ENCODE measurements around the gene CDK14.
"Not testable (repeated sequence)": the region's sequence is repeated elsewhere in the genome, so short reads cannot be mapped to it uniquely, and the experiment has no call there.

The CDK14 gene

GRCh38 chr7:90920336-90920735 lies 324.2 kb downstream of the CDK14 start:
- DNase-seq = no peak

- no peak for DNase-seq
Measured at GRCh38 chr7:90923541-90923997, 327.4 kb downstream of the CDK14 start.

GRCh38 chr7:90928700-90929424 lies 332.7 kb downstream of the CDK14 start:
- not testable (repeated sequence) for DNase-seq

- no peak for DNase-seq
Measured at GRCh38 chr7:90931986-90932916, 336.1 kb downstream of the CDK14 start.

- no peak for DNase-seq
Measured at GRCh38 chr7:90933041-90933440, 336.9 kb downstream of the CDK14 start.

- DNase-seq = no peak
Measured at GRCh38 chr7:90933984-90934383, 337.9 kb downstream of the CDK14 start.

GRCh38 chr7:90938371-90938770 lies 342.2 kb downstream of the CDK14 start:
- DNase-seq = no peak

- DNase-seq = no peak
Measured at GRCh38 chr7:90939666-90940065, 343.5 kb downstream of the CDK14 start.

GRCh38 chr7:90944021-90944420 lies 347.9 kb downstream of the CDK14 start:
- DNase-seq = no peak

- no peak for DNase-seq
Measured at GRCh38 chr7:90945104-90945787, 349.1 kb downstream of the CDK14 start.

- DNase-seq = no peak
Measured at GRCh38 chr7:90946730-90947501, 350.8 kb downstream of the CDK14 start.

- DNase-seq = no peak
Measured at GRCh38 chr7:90948085-90948484, 352.0 kb downstream of the CDK14 start.

- DNase-seq = no peak
Measured at GRCh38 chr7:90951229-90951628, 355.1 kb downstream of the CDK14 start.

- DNase-seq = no peak
Measured at GRCh38 chr7:90951986-90952954, 356.1 kb downstream of the CDK14 start.

- no peak for DNase-seq
Measured at GRCh38 chr7:90955641-90956207, 359.6 kb downstream of the CDK14 start.

GRCh38 chr7:90957883-90958282 lies 361.8 kb downstream of the CDK14 start:
- no peak for DNase-seq

- no peak for DNase-seq
Measured at GRCh38 chr7:90958647-90959046, 362.5 kb downstream of the CDK14 start.

GRCh38 chr7:90961037-90961725 lies 365.1 kb downstream of the CDK14 start:
- no peak for DNase-seq

GRCh38 chr7:90965211-90965610 lies 369.1 kb downstream of the CDK14 start:
- DNase-seq = no peak

- DNase-seq = no peak
Measured at GRCh38 chr7:90966346-90966745, 370.2 kb downstream of the CDK14 start.
